DOHH2 (cell line): ENCODE measurements around the gene VANGL2.

Source experiments
- EZH2phosphoT487 ChIP-seq: fragments of 200-600 bp; sonication (generic); IDR thresholded peaks from 2 replicates; pipeline ENCODE4 v1.6.1; 2017; ENCODE audit warnings: borderline replicate concordance, mild to moderate bottlenecking, antibody characterized with exemption, low read length, moderate library complexity, mixed read lengths
- TF ChIP-seq, protein P1 (sequence below): fragments of 200-600 bp; sonication (generic); IDR thresholded peaks from one replicate; pipeline ENCODE4 v1.5.1; 2014; ENCODE audit warnings: antibody characterized with exemption, mild to moderate bottlenecking, low read depth, low read length; ENCODE audit not compliant: poor library complexity, severe bottlenecking

DNA sequence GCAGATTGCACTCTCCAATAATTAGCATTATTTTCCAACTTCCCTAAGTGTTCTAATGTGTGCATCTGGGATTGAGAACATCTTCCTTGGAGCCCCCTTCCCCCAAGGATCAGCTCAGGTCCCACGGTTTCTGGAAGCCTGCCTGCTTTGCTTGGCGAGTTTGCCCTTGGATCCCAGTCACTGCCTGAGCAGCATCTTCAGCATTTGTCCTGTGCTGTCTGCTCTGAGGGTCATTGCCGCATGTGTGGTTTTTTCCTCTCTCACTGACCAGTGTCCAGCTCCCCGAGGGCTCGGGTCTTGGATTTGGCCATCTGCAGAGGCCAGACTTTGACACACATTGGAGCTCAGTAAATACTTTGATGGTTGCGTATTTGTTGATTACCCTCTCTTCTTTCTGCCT is 18.1 kb downstream of the VANGL2 start:
- no peak for TF ChIP-seq EZH2phosphoT487
- TF ChIP-seq, protein P1, sequence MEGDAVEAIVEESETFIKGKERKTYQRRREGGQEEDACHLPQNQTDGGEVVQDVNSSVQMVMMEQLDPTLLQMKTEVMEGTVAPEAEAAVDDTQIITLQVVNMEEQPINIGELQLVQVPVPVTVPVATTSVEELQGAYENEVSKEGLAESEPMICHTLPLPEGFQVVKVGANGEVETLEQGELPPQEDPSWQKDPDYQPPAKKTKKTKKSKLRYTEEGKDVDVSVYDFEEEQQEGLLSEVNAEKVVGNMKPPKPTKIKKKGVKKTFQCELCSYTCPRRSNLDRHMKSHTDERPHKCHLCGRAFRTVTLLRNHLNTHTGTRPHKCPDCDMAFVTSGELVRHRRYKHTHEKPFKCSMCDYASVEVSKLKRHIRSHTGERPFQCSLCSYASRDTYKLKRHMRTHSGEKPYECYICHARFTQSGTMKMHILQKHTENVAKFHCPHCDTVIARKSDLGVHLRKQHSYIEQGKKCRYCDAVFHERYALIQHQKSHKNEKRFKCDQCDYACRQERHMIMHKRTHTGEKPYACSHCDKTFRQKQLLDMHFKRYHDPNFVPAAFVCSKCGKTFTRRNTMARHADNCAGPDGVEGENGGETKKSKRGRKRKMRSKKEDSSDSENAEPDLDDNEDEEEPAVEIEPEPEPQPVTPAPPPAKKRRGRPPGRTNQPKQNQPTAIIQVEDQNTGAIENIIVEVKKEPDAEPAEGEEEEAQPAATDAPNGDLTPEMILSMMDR, result no peak
